NCI-H1105 treated with DMSO at 0.1 percent for 48 hours (cell line): ENCODE measurements around the gene ATAD1.
A peak's percentile ranks its signal among the peaks of the same experiment; 100 is the strongest.
"Not testable (repeated sequence)": the region's sequence is repeated elsewhere in the genome, so short reads cannot be mapped to it uniquely, and the experiment has no call there.

Experiments
- DNase-seq: peaks from one replicate; lab custom pipeline; 2025; lab: John Stamatoyannopoulos, UW

Gene ATAD1

DNA sequence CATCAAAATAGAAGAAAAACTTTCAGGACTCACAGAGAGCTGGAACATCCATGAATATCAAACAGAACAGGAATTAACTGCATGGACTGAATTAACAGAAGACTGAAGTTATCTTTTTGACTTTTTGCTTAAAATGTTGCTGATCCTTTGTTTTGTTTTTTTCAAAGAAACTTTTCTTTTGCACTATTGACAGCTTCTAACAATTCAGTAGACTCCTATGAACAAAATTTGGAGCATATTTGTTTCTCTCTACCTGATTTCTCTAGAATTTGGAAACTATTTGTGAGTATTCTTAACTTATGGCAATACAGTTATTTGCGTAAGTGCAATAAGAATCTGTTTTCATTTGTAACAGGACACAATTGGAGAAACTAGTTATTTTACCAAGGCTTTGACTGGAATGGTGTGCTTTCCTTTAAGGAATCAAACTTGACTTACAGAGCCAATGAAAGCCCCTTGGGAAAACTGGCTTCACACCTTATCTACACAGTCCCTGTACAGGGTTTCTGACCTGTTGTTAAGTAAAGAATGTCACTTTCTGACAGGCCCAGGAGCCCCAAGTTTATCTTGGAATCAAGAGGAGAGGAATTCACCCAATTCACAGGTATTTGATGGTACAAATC lies 16.1 kb downstream of the ATAD1 start:
- DNase-seq: not testable (repeated sequence)

DNA sequence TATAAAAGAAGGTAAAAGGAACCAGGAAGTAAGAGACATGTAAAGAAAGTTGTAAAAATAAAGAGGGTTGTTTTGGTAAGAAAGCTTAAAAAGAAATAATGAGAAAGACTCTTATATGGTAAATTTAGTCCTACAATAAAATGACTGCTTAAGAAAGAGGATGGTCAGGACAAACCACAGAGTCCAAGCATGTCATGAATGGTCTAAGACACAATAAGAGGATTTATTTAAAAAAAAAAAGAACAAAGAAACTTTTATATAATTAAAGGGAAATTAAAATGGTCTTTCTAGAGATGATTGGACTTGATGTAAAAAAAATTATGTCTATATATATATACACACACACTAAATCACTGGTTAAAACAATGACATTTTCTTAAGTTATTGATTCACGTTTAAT lies 18.2 kb downstream of the ATAD1 start:
- no peak for DNase-seq

DNA sequence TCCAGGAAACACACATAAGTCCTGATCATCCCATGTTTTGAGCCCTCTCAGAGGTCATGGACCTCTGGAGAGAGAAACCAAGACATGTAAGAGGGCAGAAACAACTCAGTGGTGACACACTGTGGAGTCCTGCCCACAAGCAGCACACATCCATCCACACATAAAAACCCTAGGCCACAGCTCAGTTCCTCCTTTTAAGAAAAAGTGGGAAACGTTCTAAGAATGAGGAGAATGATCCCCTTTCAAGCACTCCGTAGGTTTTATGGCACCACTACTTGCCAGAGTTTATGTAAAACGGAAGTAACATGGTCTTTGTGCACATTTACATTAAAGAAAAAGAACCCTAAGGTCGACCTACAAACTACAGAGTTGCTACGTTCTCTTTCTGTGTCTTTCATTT lies 19.9 kb downstream of the ATAD1 start:
- DNase-seq: no peak

DNA sequence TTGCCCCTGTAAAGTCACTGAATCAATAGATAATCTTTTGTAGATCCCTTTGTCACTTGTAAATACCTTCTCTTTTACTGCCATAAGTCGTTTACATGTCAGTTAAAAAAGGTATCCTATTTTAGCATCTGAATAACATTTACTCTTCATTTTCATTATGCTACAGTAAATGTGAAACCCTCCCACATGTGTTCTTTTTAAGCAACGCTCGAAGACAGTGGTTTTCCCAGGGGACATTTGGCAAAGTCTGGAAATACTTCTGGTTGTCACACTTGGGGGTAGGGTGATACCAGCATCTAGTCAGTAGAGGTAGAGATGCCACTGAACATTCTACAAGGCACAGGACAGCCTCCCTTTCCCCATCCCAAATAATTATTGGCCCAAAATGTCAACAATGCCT lies 23.7 kb downstream of the ATAD1 start:
- no peak for DNase-seq

DNA sequence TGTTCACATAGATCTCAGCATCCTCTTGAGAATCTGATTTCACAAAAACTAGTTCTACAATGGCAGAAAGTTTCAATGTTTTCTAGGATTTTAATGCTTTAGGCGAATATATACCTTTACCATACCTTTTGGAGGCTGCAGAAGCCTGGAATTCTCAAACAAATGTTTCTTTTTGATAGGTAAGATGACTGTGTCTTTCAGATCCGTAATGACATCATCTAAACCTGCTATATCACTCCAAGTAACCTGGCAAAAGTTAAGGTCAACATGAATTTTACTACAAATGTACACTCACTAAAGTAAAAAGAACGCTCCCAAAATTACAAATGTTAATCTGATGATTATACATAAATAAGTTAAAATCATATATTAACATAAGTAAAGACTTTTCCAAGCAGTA lies 27.8 kb downstream of the ATAD1 start:
- DNase-seq: no peak

DNA sequence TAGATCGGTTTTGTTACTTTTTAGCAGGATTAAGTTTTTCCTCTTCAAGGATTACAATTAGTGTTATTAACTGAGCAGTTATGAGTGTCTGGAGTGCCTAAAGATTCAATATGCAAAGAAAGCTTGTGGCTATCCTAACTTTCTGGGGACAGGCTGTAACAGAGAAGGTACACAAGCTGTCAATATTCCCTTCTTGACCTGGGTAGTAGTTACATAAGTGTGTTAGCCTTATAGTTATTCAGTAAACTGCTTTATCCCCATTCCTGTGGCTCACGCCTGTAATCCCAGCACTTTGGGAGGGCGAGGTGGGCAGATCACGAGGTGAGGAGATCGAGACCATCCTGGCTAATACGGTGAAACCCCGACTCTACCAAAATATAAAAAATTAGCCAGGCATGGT lies 31.6 kb downstream of the ATAD1 start:
- DNase-seq: no peak

DNA sequence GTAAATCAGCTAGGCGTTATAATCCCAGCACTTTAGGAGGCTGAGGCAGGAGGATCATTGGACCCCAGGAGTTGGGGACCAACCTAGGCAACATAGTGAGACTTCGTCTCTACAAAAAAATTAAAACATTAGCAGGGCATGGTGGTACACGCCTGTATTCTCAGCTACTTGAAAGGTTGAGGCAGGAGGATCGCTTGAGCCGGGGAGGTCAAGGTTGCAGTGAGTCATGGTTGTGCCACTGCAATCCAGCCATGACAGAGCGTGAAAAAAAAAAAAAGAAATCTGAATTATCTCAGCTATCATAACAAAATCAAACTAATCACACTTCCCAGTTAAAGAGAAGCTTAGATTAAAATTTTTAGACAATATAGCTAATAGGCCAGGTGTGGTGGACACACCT lies 35.3 kb downstream of the ATAD1 start:
- no peak for DNase-seq

DNA sequence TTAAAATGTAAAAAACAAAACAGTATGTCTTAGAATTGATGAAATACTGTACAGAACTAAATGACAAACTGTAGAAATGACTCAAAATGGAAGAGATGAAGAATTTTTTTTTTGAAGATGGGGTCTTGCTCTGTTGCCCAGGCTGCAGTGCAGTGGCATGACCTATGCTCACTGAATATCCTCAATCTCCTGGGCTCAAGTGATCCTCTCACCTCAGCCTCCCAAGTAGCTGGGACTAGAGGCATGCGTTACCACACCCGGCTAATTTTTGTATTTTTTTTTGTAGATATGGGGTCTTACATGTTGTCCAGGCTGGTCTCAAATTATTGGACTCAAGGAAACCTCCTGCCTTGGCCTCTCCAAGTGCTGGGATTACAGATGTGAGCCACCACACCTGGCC lies 36.5 kb downstream of the ATAD1 start:
- no peak for DNase-seq

DNA sequence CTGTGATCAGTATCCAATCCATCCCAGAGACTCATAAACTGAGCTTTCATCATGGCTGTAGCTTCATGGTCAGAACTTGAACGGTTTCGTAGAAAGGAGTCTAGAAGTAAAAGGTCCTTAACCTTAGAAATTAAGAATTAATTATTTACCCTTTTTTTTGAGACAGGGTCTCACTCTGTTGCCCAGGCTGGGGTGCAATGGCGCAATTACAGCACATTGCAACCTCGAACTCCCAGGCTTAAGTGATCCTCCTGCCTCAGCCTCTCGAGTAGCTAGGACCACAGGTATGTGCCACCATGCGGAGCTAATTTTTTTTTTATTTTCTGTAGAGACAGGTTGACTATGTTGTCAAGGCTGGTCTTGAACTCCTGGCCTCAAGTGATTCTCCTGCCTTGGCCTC lies 41.7 kb downstream of the ATAD1 start:
- no peak for DNase-seq

DNA sequence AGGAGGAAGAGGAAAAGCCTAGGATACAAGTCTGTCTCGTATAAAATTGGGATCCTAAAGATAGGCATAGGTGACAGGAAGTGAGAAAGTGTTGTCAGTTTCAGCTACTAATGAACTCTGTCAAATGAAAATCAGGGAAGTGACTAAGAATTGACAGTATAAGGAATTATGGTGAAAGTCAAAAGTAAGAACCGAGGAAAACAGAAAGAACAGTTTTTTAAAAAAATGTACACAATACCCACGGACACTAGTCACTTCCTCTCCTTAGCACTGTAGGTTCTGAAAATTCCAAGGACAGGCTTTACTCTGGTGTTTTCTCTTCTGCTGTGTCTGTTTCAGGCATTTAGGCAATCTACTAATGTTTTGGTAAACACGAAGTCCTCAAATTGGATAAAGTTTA lies 42.3 kb downstream of the ATAD1 start:
- no peak for DNase-seq

DNA sequence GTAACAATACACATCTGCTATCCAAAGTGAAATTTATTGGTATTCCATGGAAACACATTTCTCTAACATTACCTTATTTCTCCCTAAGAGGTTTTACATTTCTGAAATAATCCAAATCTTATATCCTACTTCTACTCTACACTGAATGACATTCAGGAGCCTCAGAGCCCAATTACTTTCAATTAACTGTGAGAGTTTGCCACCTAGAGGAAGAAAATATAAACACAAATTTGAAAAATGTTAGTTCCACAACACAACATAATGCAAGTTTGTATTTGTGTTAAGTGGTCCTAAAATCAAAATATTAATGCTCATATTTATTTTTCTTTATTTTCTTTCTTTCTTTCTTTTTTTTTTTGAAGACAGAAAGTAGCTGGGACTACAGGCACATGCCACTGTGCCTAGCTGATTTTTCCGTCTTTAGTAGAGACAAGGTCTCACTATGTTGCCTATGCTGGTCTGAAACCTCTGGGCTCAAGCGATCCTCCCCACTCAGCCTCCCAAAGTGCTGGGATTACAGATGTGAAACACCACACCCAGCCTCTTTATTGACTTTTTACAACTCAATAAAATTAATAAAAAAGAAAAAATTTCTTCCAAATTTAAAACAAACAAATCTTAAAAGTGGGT lies 46.0 kb downstream of the ATAD1 start:
- DNase-seq: peak; percentile 10

DNA sequence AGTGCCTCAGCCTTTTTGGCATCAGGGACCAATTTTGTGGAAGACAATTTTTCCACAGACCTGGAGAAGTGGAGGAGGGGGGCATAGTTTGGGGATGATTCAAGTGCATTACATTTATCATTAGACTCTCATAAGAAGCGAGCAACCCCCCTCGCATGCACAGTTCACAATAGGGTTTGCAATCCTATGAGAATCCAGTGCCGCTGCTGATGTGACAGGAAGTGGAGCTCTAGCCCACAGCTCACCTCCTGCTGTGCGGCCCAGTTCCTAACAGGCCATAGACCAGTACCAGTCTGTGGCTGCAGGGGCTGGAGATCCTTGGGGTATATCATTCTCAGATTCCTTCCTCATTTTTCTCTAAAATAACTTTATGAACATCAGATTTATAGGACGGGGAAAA lies 50.8 kb downstream of the ATAD1 start:
- no peak for DNase-seq

DNA sequence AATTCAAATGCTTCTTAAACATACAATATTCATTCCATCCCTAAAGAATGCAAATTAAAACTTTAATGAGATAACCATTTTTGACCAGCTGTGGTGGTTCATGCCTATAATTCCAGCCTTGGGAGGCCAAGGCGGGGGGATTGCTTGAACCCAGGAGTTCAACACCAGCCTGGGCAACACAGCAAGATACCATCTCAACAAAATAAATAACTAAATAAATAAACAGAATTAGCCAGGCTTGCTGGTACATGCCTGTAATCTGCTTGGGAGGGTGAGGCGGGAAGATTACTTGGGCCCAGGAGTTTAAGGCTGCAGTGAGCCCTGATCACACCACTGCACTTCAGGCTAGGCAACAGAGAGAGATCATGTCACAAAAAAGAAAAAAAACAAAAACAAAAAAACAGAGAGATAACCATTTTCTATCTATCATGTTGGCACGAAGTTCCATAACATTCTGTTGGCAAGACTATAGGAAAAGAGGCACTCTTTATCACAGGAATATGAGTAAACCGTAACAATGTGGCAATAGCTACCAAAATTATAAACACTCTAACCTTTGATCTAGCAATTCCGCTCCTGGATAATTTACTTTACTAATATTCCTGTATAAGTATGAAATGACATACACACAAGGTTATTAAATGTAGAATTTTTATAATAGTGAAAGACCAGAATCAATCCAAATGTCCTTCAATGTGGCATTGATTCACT lies 52.2 kb downstream of the ATAD1 start:
- DNase-seq: no peak

DNA sequence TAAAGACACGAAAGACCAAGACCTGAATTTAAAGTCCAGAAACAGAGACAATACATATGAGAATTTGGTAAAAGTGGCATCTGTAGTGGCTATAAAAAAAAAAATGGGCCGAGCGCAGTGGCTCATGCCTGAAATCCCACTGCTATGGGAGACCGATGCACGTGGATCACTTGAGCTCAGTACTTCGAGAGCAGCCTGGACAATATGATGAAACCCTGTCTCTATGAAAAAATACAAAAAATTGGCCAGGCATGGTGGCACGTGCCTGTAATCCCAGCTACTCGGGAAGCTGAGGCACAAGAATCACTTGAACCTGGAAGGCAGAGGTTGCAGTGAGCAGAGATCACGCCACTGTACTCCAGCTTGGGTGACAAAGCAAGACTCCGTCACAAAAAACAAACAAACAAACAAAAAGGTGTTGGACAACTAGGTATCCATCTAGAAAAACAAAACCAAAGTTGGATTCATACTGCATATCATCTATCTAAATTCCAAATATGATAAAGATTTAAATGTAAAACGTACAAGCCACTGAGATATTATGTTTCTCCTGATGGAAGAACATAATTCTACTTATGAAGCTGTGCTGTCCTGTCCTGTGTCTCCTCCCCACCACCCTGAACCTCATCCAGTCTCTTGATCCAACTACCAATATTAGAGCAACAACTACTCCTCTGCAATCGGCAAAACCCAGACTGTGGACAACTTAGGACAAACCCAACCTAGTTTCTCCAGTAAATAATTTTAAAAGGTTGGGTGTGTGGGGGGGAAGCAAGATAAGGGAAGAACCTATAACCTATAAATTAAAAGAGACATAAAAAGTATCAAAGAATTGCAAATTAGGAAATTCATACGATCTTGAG lies 53.7 kb downstream of the ATAD1 start:
- DNase-seq: no peak

DNA sequence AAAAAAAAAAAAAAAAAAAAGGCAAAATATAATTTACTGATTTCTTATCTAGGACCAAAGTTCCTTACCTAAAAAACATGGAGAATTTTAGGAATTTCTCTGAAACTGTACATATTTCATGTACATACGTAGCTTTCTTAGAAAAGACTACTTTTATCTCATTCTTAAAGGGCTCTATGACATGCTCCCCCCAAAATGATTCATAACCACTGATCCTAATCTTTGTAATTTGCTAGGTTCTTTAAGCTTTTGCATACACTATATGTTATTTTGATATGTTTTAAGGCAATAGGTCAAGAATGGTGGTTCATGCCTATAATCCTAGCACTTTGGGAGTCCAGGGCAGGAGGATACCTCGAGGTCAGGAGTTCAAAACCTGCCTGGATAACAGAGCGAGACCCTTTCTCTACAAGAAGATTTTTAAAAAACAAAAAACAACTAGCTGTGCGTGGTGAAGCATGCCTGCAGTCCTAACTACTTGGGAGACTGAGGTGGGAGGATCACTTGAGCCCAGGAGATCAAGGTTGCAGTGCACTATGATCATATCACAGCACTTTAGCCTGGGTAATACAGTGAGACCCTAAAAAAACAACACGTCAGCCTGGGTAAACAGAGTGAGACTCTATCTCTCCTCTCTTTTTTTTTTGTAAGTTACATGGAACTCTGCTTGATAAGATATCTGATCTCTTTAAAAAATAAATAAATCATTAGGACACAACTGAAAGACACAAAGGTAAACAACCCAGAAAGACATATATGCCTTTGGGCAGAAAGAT lies 54.8 kb downstream of the ATAD1 start:
- no peak for DNase-seq

DNA sequence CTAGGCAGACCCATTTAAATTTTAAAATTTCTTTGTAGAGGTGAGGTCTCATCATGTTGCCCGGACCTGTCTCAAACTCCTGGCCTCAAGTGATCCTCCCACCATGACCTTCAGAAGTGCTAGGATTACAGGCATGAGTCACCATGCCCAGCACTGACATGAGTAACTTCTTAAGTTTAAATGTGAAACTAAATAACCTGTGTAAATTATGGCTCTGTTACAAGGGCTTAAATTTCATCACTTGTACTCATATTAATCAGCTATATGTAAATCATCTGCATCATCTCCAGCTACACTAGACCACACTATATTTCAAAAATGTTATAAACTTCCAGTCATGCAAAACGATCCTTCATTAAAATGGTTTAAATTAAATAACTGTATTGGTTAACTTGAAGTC lies 56.1 kb downstream of the ATAD1 start:
- DNase-seq: no peak

DNA sequence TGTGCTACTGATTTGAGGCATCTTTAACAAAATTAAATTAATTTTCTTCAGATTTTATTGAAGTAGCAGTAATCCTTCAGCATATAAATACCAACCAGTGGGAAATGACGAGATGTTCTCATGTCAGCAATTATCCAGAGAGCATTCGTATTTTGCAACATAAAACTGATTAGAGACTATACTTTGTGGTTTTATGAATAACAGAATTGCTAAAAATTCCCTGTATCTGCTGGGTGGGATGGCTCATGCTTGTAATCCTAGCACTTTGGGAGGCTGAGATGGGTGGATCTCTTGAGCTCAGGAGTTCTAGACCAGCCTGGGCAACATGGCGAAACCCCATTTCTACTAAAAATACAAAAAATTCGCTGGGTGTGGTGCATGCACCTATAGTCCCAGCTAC lies 56.9 kb downstream of the ATAD1 start:
- no peak for DNase-seq

DNA sequence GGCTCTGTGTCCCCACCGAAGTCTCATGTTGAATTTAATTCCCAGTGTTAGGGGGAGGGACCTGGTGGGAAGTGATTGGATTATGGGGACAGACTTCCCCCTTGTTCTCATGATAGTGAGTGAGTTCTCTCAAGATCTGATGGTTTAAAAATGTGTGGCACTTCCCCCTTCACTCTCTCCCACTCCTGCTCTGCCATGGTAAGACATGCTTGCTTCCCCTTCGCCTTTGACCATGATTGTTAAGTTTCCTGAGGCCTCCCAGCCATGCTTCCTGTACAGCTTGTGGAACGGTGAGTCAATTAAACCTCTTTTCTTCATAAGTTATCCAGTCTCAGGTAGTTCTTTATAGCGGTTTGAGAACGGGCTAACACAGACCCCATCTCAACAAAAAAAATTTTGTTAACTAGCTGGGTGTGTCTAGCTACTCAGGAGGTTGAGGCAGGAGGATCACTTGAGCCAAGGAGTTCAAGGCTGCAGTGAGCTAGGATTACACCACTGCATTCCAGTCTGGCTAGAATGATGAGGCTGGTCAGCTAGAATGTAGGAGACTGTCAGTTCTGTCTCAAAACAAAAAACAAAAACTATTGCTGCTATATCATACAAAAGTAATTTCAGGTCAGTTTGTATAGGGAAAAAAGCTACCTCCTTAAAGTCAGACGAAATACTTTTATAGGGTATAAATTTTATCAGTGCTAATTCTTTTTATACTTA lies 57.7 kb downstream of the ATAD1 start:
- no peak for DNase-seq

DNA sequence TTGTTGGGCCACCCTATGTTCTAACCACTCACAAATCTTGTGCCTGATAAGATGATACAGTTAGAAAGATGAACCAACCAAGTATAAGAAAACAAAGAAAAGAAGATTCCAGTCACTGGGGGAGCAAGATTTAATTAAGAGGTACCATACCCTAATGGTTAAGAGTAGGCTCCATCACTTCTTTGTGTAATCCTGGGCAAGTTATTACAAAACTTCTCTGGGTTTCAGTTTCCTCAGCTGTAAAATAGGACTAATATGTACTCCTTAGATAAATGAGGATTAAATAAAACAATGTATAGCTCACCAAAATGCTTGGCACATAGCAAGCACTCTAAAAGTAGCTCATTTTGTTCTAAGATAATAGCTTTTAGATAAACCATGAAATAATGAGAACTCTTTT lies 58.5 kb downstream of the ATAD1 start:
- DNase-seq: no peak

DNA sequence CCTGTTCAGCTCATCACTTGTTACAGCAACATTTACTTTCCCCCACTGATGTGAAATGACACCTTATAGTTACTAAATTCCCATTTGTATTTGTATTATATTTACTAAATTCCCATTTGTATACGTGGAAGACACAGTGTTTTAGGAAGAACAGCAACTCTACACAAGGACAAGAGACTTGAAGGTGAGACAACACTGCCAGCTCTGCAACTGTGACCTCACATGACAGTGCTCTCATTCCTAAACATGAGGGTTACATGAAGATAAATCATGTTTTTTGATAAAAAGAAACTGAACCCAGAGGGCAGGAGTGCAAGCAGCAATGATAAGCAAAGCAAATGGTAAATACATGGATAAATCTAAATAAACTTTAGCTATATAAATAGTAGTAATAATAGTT lies 60.3 kb downstream of the ATAD1 start:
- DNase-seq: no peak
